ENCODE results near the gene SAMD14.
"Not testable (repeated sequence)": the region's sequence is repeated elsewhere in the genome, so short reads cannot be mapped to it uniquely, and the experiment has no call there.

Gene SAMD14

GRCh38 chr17:50064253-50065001 lies 65.5 kb downstream of the SAMD14 start:
- DNase-seq, result no peak
- no peak overlapping the region for H3K27ac ChIP-seq (ENCODE audit: insufficient read depth, low read length, poor library complexity, severe bottlenecking)
- no peaks in the 10 kb centered on the region for H3K4me1 ChIP-seq (ENCODE audit: control insufficient read depth, insufficient read depth, low read length, poor library complexity, severe bottlenecking)

GRCh38 chr17:50063561-50064252 lies 66.3 kb downstream of the SAMD14 start:
- H3K9me3 ChIP-seq (ENCODE audit: control insufficient read depth, low read length), result no peaks in the 10 kb centered on the region
- H3K36me3 ChIP-seq (ENCODE audit: control insufficient read depth, insufficient read depth, low read length), result no peaks in the 10 kb centered on the region
- no peak overlapping the region for H3K4me3 ChIP-seq (ENCODE audit: insufficient read depth, low read depth, low read length, poor library complexity, severe bottlenecking)
- H3K27me3 ChIP-seq (replicated peaks; ENCODE audit: control insufficient read depth, insufficient read depth, low read length, poor library complexity, severe bottlenecking), result no peaks in the 10 kb centered on the region
- H3K27ac ChIP-seq (ENCODE audit: insufficient read depth, low read length, poor library complexity, severe bottlenecking), result no peak overlapping the region
- DNase-seq, result no peak
- H3K4me1 ChIP-seq (ENCODE audit: control insufficient read depth, insufficient read depth, low read length, poor library complexity, severe bottlenecking), result no peaks in the 10 kb centered on the region

More at GRCh38 chr17:50064253-50065001, 65.5 kb downstream of the SAMD14 start:
- Histone ChIP-seq H3K9me3 (ENCODE audit: control insufficient read depth, low read length) (no peaks in the 10 kb centered on the region), H3K27me3 (replicated peaks; ENCODE audit: control insufficient read depth, insufficient read depth, low read length, poor library complexity, severe bottlenecking) (no peaks in the 10 kb centered on the region), H3K36me3 (ENCODE audit: control insufficient read depth, insufficient read depth, low read length) (no peaks in the 10 kb centered on the region), H3K4me3 (ENCODE audit: insufficient read depth, low read depth, low read length, poor library complexity, severe bottlenecking) (no peak overlapping the region)

DNA sequence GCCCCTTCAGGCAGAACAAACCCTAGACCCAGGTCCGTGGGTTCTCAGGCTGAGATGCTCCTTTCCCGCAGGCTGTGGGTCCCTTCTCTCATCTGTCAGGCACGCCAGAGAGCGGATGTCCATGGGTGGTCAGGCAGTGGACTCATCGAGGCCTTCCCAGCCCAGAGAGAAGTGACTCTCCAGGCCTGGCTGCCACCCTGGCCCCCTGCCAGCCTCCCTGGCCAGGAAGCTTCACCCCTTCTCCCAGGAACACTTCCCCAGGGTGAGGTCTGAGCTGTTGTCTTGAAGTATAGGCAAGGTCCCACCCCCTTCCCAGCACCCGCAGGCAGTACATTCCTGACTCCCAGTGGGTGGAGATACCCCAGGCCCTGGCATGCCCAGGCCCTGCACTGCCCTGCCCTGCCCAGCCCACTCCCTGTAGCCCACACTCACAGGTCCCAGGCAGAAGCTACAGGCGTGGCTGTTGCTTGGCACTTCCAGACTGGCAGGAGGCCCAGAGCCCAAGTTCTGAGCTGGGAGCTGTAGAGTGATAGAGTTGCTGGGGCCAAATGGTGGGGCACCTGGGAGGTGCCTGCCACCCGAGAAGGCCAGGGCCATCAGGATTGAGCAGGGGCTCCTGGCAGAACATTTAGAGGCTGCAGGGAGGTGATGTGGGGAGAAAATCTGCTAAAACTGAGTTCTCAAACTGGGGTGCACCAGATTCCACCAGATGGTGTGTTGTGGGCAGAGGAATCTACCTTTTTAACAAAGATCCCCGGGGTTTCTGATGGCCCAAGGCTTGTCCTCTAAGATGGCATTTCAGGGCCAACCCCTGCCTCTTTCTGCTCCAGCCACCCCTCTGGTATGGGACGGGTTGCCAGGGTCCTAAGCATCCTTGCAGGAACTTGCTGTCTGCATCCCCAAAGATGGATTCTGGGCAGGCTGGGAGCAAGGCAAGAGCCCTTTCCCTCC lies 67.4 kb downstream of the SAMD14 start:
- no peak overlapping the region for H3K4me3 ChIP-seq (ENCODE audit: insufficient read depth, low read depth, low read length, poor library complexity, severe bottlenecking)
- no peaks in the 10 kb centered on the region for H3K4me1 ChIP-seq (ENCODE audit: control insufficient read depth, insufficient read depth, low read length, poor library complexity, severe bottlenecking)
- no peaks in the 10 kb centered on the region for H3K9me3 ChIP-seq (ENCODE audit: control insufficient read depth, low read length)
- no peaks in the 10 kb centered on the region for H3K27me3 ChIP-seq (replicated peaks; ENCODE audit: control insufficient read depth, insufficient read depth, low read length, poor library complexity, severe bottlenecking)
- H3K36me3 ChIP-seq (ENCODE audit: control insufficient read depth, insufficient read depth, low read length), result no peaks in the 10 kb centered on the region
- no peak for DNase-seq
- H3K27ac ChIP-seq (ENCODE audit: insufficient read depth, low read length, poor library complexity, severe bottlenecking), result no peak overlapping the region

GRCh38 chr17:50061713-50062045 lies 68.3 kb downstream of the SAMD14 start:
- H3K27ac ChIP-seq (ENCODE audit: insufficient read depth, low read length, poor library complexity, severe bottlenecking), result not testable (repeated sequence)

DNA sequence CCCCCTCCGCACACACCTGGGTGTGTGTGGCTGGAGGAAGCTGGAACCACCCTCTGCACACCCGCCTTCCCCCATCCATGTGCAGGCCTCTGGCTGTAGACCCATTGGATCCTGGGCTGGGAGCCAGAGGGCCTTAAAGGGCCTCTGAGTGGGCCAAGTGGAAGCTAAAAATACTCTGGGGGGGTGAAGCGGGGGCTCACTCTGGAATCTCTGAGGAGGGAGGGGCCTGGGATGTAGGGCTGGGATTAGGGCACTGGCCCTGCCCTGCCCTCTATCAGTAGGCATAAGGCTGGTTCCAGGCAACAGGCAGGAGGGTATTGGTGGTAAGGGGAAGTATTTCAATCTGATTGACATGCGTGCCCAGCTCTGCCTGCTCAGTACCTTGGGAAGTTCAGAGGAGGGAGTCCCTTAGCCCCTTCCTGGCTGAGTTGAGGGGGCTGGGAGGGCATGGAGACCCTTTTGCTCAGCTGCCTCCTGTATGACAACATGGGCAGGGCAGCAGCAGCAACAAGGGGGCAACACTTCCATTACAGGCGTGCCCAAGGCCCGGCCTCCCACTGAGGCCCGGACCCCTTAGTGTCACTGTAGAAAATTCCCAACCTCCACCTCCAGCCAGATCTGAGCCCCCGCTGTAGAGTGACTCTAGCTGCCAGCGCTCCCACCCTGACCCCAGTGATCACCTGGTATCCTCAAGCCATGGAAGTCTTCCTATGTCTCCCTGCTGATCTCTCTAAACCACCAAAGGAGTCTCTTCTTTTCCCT lies 68.8 kb downstream of the SAMD14 start:
- H3K9me3 ChIP-seq (ENCODE audit: control insufficient read depth, low read length), result no peaks in the 10 kb centered on the region
- no peak overlapping the region for H3K4me3 ChIP-seq (ENCODE audit: insufficient read depth, low read depth, low read length, poor library complexity, severe bottlenecking)
- no peaks in the 10 kb centered on the region for H3K27me3 ChIP-seq (replicated peaks; ENCODE audit: control insufficient read depth, insufficient read depth, low read length, poor library complexity, severe bottlenecking)
- no peak for DNase-seq
- H3K27ac ChIP-seq (ENCODE audit: insufficient read depth, low read length, poor library complexity, severe bottlenecking), result no peak overlapping the region
- H3K4me1 ChIP-seq (ENCODE audit: control insufficient read depth, insufficient read depth, low read length, poor library complexity, severe bottlenecking), result peaks cover 5% of the 10 kb centered on the region
- H3K36me3 ChIP-seq (ENCODE audit: control insufficient read depth, insufficient read depth, low read length), result no peaks in the 10 kb centered on the region

More at GRCh38 chr17:50061713-50062045, 68.3 kb downstream of the SAMD14 start:
- H3K9me3 ChIP-seq (ENCODE audit: control insufficient read depth, low read length); DNase-seq; H3K4me3 ChIP-seq (ENCODE audit: insufficient read depth, low read depth, low read length, poor library complexity, severe bottlenecking); H3K27me3 ChIP-seq (replicated peaks; ENCODE audit: control insufficient read depth, insufficient read depth, low read length, poor library complexity, severe bottlenecking); H3K4me1 ChIP-seq (ENCODE audit: control insufficient read depth, insufficient read depth, low read length, poor library complexity, severe bottlenecking); H3K36me3 ChIP-seq (ENCODE audit: control insufficient read depth, insufficient read depth, low read length): not testable (repeated sequence)

Data from effector memory CD4-positive, alpha-beta T cell (primary cell).